Upper lobe of left lung (tissue), 6 donors: ENCODE data around the gene CDK6. TPM values are rescaled to one million over a fixed set of nuclear protein-coding genes. Genes with fewer than 3 reads are reported as not detected.
A peak's percentile ranks its signal among the peaks of the same experiment; 100 is the strongest.

Experiments used
- ATAC-seq, 2 donors: fragments of 200-7000 bp; cut with Tn5 transposase; one replicate each; pipeline ENCODE4 v1.9.1; 2022; ENCODE audit warnings: mild to moderate bottlenecking in 2 of 2, moderate library complexity in 2 of 2; ENCODE audit not compliant: low FRiP score in 2 of 2
- DNase-seq, 2 donors: peaks; one replicate each; pipeline ENCODE4 v3.0.0-alpha.2; 2019 to 2020
- H3K27ac ChIP-seq, 4 donors: fragments of 200-600 bp; sonication (generic); one replicate each; pipeline ENCODE4 v1.5.1; 2016 to 2019
- H3K27me3 ChIP-seq, 4 donors: fragments of 200-600 bp; sonication (generic); one replicate each; pipeline ENCODE4 v1.5.1; 2017 to 2019
- H3K36me3 ChIP-seq, 4 donors: fragments of 200-600 bp; sonication (generic); one replicate each; pipeline ENCODE4 v1.5.1; 2016 to 2019
- H3K4me1 ChIP-seq, 4 donors: fragments of 200-600 bp; sonication (generic); one replicate each; pipeline ENCODE4 v1.5.1; 2018 to 2019
- H3K4me3 ChIP-seq, 4 donors: fragments of 200-600 bp; sonication (generic); one replicate each; pipeline ENCODE4 v1.5.1; 2017 to 2019; ENCODE audit warnings: mild to moderate bottlenecking in 2 of 4, moderate library complexity in 1 of 4
- H3K9me3 ChIP-seq, 4 donors: fragments of 200-600 bp; sonication (generic); one replicate each; pipeline ENCODE4 v1.5.1; 2018 to 2019
- CTCF ChIP-seq, 6 experiments: fragments of 450-650 bp in 4 of 6; fragments of 200-600 bp in 2 of 6; sonication (generic) in 2 of 6; IDR thresholded peaks; one replicate each; pipeline ENCODE4 v1.5.1; 2016 to 2019; ENCODE audit warnings: antibody characterized with exemption in 6 of 6
- EP300 ChIP-seq, 4 donors: sonication (generic); formaldehyde crosslinking; IDR thresholded peaks; one replicate each; pipeline ENCODE4 v1.5.1; 2017; ENCODE audit warnings: antibody characterized with exemption in 4 of 4, control low read depth in 2 of 4
- POLR2A ChIP-seq, 4 donors: fragments of 450-650 bp; IDR thresholded peaks; one replicate each; pipeline ENCODE4 v1.5.1; 2016 to 2017; ENCODE audit warnings: antibody characterized with exemption in 4 of 4, mild to moderate bottlenecking in 2 of 4
- POLR2AphosphoS5 ChIP-seq, 2 donors: sonication (generic); formaldehyde crosslinking; IDR thresholded peaks; one replicate each; pipeline ENCODE4 v1.5.1; 2017; ENCODE audit warnings: antibody characterized with exemption in 2 of 2
- WGBS, 2 donors: methylation state at CpG; one replicate each; pipeline ENCODE4 v1.1.5; 2017 to 2018; 5-methylcytosine and 5-hydroxymethylcytosine counted together
- total RNA-seq, 6 donors: library from RNA; depleted of rRNA in 4 of 6; stranded (reverse); fragments of >200 nt in 4 of 6; gene quantifications; one replicate each; pipeline versions ENCODE4 v1.1.0 to v1.2.1, GENCODE V29; 2016 to 2021
- donor health status: DM: no; HTN: no; CAD: no; lungs with moderate emphysema.
- donor health status: DM: no; HTN: yes; CAD: no; lungs with severe emphysema.

CDK6 gene
- total RNA-seq, 6 donors from 2014 or later = 15.7 to 26.9 (median 19.9) TPM

- H3K27me3 ChIP-seq = no peaks in the 10 kb centered on the region
- TF ChIP-seq POLR2A (IDR thresholded peaks at IDR 0.05) = no peak
- no peak for TF ChIP-seq EP300 (IDR thresholded peaks at IDR 0.05)
- TF ChIP-seq CTCF (IDR thresholded peaks at IDR 0.05) = no peak
- no peak for TF ChIP-seq POLR2AphosphoS5 (IDR thresholded peaks at IDR 0.05)
- 1 to 2% methylated on average over 16 of the region's 16 CpGs for WGBS, 2 donors
- peak overlapping the region; percentile 69 to 89 (median 80) for H3K27ac ChIP-seq
- peak overlapping the region; percentile 67 to 92 (median 78) for H3K4me3 ChIP-seq
- H3K9me3 ChIP-seq = no peaks in the 10 kb centered on the region
- H3K36me3 ChIP-seq = no peaks in the 10 kb centered on the region
- no peak for DNase-seq
- no peak for ATAC-seq
- peaks cover under 1 to 17% (median 8%) of the 10 kb centered on the region in 4 donors for H3K4me1 ChIP-seq
Observed at GRCh38 chr7:92837000-92837749, 802 bp upstream of the CDK6 start.

- Histone ChIP-seq H3K4me1 (peaks cover 6 to 27% (median 17%) of the 10 kb centered on the region in 4 donors), H3K9me3 (no peaks in the 10 kb centered on the region), H3K27me3 (no peaks in the 10 kb centered on the region), H3K27ac (peak overlapping the region; percentile 73 to 89 (median 87)), H3K4me3 (peak overlapping the region; percentile 67 to 92 (median 78)), H3K36me3 (no peaks in the 10 kb centered on the region)
- TF ChIP-seq POLR2A (IDR thresholded peaks at IDR 0.05) = no peak
- TF ChIP-seq CTCF (IDR thresholded peaks at IDR 0.05) = no peak
- no peak for TF ChIP-seq EP300 (IDR thresholded peaks at IDR 0.05)
- no peak for TF ChIP-seq POLR2AphosphoS5 (IDR thresholded peaks at IDR 0.05)
- 0% methylated on average over 13 to 27 of the region's 32 CpGs for WGBS, 2 donors
- peak; percentile 0 to 1 for ATAC-seq
- peak in 1 of 2 donors; percentile 23 for DNase-seq
Observed at GRCh38 chr7:92835851-92836488, 403 bp downstream of the CDK6 start.

DNA sequence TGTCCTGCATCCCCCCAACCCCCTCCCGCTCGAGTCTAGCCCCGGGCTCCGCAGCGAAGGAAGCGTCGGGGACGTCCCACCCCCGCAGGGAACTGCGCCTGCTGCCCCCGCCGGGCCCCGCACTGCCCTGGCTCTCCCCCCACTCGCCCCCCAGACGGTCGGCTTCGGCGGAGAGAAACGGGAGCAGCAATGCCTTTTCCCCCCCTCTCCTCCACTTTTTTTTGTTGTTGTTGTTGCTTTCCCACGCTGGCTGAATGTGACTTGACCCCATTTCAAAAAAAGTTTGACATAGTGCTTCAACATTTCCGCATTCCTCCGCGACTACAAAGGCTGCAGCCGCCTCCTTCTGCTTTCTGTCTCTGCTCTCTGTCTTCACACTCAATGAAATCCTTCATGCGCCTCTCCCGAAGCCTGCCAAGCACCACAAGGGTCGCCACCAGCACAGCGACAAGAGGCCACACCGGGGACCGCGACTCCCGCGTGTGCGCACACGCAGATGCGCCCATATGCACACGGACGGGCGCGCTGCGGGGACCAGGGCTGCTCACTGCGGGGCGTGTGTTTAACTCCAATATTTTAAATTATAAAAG, 1.0 kb downstream of the CDK6 start:
- H3K27me3 ChIP-seq = no peaks in the 10 kb centered on the region
- H3K9me3 ChIP-seq = no peaks in the 10 kb centered on the region
- peak overlapping the region; percentile 67 to 92 (median 78) for H3K4me3 ChIP-seq
- H3K4me1 ChIP-seq = peaks cover 11 to 33% (median 24%) of the 10 kb centered on the region in 4 donors
- DNase-seq (peak; percentile 63 to 88), ATAC-seq (peak; percentile 5 to 51)
- TF ChIP-seq POLR2A (IDR thresholded peaks at IDR 0.05) (no peak), EP300 (IDR thresholded peaks at IDR 0.05) (no peak), CTCF (IDR thresholded peaks at IDR 0.05) (no peak), POLR2AphosphoS5 (IDR thresholded peaks at IDR 0.05) (no peak)
- H3K27ac ChIP-seq = peak overlapping the region; percentile 73 to 89 (median 87)
- no peaks in the 10 kb centered on the region for H3K36me3 ChIP-seq
- WGBS, 2 donors = 1% methylated on average over 21 to 27 of the region's 43 CpGs

DNA sequence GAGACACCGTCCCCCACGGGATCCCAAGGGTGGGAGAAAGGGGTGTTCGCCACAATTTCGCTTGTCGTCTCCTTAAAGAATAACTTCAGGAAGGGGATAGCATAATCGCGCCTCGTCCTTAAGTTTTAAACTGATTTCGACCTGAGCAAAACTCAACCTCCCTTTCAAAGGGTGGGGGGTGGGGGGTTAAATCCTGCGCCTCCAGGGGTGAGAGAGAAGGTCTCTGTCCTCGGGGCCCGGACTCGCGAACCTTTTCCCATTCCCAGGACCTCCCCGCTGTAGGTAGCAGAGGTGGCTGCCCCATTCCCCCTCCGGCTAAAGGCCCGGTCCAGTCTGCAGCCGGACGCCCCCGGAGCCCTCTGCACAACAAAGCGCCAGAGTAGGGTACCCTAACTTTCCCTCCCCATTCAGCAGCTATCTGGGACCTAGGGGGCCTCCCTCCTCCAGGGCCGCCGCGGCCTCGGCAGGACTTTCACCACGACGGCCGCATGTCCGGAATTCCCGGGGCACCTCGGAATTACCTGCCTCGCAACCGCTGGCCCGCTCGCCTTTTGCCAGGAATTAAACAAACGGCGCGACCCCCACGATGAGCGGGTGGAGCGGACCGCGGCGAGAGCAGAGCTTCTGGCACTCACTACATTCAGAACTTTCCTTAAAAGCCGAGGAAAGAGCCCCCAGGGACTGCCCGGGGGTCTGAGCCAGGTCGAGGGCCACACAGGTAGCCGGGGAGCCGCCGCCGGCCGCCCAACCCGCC, 1.7 kb downstream of the CDK6 start:
- Histone ChIP-seq H3K36me3 (no peaks in the 10 kb centered on the region), H3K27me3 (no peaks in the 10 kb centered on the region), H3K9me3 (no peaks in the 10 kb centered on the region), H3K27ac (peak overlapping the region; percentile 73 to 89 (median 87)), H3K4me1 (peaks cover 17 to 40% (median 25%) of the 10 kb centered on the region in 4 donors), H3K4me3 (peak overlapping the region; percentile 67 to 92 (median 78))
- DNase-seq = peak; percentile 29 to 86
- no peak for ATAC-seq
- 0 to 1% methylated on average over 1 to 36 of the region's 53 CpGs for WGBS, 2 donors
- TF ChIP-seq POLR2A (IDR thresholded peaks at IDR 0.05) (no peak), EP300 (IDR thresholded peaks at IDR 0.05) (no peak), POLR2AphosphoS5 (IDR thresholded peaks at IDR 0.05) (no peak), CTCF (IDR thresholded peaks at IDR 0.05) (no peak)
